Measurements from ENCODE around the gene ZNF804A. TPM values are rescaled to one million over a fixed set of nuclear protein-coding genes. Genes with fewer than 3 reads are reported as not detected.
"Not testable (repeated sequence)": the region's sequence is repeated elsewhere in the genome, so short reads cannot be mapped to it uniquely, and the experiment has no call there.

The ZNF804A gene
- total RNA-seq, 1 experiment from 2014 or later, result 3.4 TPM

DNA sequence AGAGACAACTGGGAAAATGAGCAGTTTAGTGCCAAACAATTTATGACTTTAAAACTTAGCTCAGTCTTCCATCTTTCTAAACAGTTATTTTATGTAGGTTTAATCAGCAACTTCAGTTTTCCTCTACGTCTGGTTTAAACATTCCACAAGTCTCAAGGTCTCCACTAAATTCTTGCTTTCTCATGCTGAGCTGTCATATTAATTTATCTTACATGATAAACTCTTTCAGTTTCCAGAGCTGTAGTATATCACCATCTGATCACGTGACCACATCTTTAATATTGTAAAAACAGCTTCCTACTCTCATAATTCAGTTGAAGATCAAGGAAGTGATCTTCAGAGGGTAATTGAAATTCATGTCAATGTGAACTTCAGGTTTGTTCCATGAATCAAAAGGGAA lies 158.6 kb downstream of the ZNF804A start:
- peak; percentile 4 for DNase-seq (ENCODE audit: low spot score)
- POLR2A ChIA-PET (ENCODE audit: low non-redundant PET), result no interaction called here
- Histone ChIP-seq H3K4me1 (ENCODE audit: insufficient read depth, low read length, poor library complexity, severe bottlenecking) (peaks cover 5% of the 10 kb centered on the region), H3K36me3 (ENCODE audit: insufficient read depth, low read length, poor library complexity, severe bottlenecking) (no peaks in the 10 kb centered on the region), H3K27ac (ENCODE audit: low read depth, low read length, poor library complexity, severe bottlenecking) (no peak overlapping the region), H3K27me3 (replicated peaks; ENCODE audit: insufficient read depth, low read depth, low read length, poor library complexity) (no peaks in the 10 kb centered on the region), H3K4me3 (ENCODE audit: low read depth, low read length, poor library complexity, severe bottlenecking) (no peak overlapping the region), H3K9me3 (ENCODE audit: low read depth, low read length, poor library complexity, severe bottlenecking) (no peaks in the 10 kb centered on the region)
- no peak for TF ChIP-seq EZH2 (IDR thresholded peaks at IDR 0.05; ENCODE audit: borderline replicate concordance, low read depth, low read length, poor library complexity, severe bottlenecking)
- TF ChIP-seq, protein P1, sequence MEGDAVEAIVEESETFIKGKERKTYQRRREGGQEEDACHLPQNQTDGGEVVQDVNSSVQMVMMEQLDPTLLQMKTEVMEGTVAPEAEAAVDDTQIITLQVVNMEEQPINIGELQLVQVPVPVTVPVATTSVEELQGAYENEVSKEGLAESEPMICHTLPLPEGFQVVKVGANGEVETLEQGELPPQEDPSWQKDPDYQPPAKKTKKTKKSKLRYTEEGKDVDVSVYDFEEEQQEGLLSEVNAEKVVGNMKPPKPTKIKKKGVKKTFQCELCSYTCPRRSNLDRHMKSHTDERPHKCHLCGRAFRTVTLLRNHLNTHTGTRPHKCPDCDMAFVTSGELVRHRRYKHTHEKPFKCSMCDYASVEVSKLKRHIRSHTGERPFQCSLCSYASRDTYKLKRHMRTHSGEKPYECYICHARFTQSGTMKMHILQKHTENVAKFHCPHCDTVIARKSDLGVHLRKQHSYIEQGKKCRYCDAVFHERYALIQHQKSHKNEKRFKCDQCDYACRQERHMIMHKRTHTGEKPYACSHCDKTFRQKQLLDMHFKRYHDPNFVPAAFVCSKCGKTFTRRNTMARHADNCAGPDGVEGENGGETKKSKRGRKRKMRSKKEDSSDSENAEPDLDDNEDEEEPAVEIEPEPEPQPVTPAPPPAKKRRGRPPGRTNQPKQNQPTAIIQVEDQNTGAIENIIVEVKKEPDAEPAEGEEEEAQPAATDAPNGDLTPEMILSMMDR (conservative IDR thresholded peaks at IDR 0.05; ENCODE audit: low read depth, low read length), result no peak
- no TSS peak for BruUV-seq (replicated peaks)
- intact Hi-C loops (cut with micrococcal nuclease; ENCODE audit: unreplicated experiment), result no loop called here
- CTCF ChIA-PET, result no interaction called here

DNA sequence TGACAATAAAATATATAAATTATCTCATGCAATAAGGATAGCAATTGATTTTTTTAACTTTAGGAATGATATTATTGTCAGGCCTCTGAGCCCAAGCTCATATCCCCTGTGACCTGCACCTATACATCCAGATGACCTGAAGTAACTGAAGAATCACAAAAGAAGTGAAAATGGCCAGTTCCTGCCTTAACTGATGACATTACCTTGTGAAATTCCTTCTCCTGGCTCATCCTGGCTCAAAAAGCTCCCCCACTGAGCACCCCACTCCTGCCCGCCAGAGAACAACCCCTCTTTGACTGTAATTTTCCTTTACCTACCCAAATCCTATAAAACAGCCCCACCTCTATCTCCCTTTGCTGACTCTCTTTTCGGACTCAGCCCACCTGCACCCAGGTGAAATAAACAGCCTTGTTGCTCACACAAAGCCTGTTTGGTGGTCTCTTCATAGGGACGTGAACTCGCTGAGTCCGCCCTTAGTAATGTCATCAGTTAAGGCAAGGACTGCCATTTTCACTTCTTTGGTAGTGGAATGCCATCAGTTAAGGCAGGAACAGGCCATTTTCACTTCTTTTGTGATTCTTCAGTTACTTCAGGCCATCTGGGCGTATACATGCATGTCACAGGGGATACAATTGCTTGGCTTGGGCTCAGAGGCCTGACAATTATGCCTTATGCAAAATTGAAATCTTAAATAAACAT lies 161.4 kb downstream of the ZNF804A start:
- H3K9me3 ChIP-seq (ENCODE audit: low read depth, low read length, poor library complexity, severe bottlenecking); H3K36me3 ChIP-seq (ENCODE audit: insufficient read depth, low read length, poor library complexity, severe bottlenecking); H3K4me1 ChIP-seq (ENCODE audit: insufficient read depth, low read length, poor library complexity, severe bottlenecking); H3K27ac ChIP-seq (ENCODE audit: low read depth, low read length, poor library complexity, severe bottlenecking); H3K27me3 ChIP-seq (replicated peaks; ENCODE audit: insufficient read depth, low read depth, low read length, poor library complexity); H3K4me3 ChIP-seq (ENCODE audit: low read depth, low read length, poor library complexity, severe bottlenecking); BruUV-seq (replicated peaks); POLR2A ChIA-PET (ENCODE audit: low non-redundant PET); DNase-seq (ENCODE audit: low spot score); CTCF ChIA-PET: not testable (repeated sequence)
- intact Hi-C loops (cut with micrococcal nuclease; ENCODE audit: unreplicated experiment), result loop anchor here (10.0 kb wide), 1 partner anchor 145 kb away; no protein-coding TSS in a partner anchor

DNA sequence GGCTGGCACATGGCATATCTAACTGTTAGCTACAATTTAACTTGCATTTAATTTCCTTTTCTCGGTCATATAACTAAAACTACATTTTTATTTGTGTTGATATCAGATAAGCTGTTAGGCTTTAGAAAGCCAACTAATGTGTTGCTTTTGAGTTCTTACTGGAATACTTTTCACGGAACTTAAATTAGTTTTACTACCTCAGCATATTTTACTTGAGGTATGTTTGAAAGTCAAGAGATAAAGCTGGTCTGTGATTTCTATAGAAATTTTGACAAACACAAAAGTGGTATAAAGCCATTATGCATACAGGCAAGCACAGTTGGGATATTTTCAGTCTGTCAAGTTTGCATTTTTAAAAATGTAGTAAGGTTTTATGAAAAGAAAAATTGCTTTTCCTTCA lies 162.6 kb downstream of the ZNF804A start:
- Histone ChIP-seq H3K4me1 (ENCODE audit: insufficient read depth, low read length, poor library complexity, severe bottlenecking) (peaks cover 16% of the 10 kb centered on the region), H3K27ac (ENCODE audit: low read depth, low read length, poor library complexity, severe bottlenecking) (no peak overlapping the region), H3K27me3 (replicated peaks; ENCODE audit: insufficient read depth, low read depth, low read length, poor library complexity) (no peaks in the 10 kb centered on the region), H3K9me3 (ENCODE audit: low read depth, low read length, poor library complexity, severe bottlenecking) (no peaks in the 10 kb centered on the region), H3K36me3 (ENCODE audit: insufficient read depth, low read length, poor library complexity, severe bottlenecking) (no peaks in the 10 kb centered on the region), H3K4me3 (ENCODE audit: low read depth, low read length, poor library complexity, severe bottlenecking) (no peak overlapping the region)
- no TSS peak for BruUV-seq (replicated peaks)
- CTCF ChIA-PET, result no interaction called here
- POLR2A ChIA-PET (ENCODE audit: low non-redundant PET), result no interaction called here
- TF ChIP-seq, protein P1 (conservative IDR thresholded peaks at IDR 0.05; ENCODE audit: low read depth, low read length), result no peak
- TF ChIP-seq EZH2 (IDR thresholded peaks at IDR 0.05; ENCODE audit: borderline replicate concordance, low read depth, low read length, poor library complexity, severe bottlenecking), result no peak
- DNase-seq (ENCODE audit: low spot score), result no peak
- intact Hi-C loops (cut with micrococcal nuclease; ENCODE audit: unreplicated experiment), result loop anchor here (10.0 kb wide), 1 partner anchor 146 kb away; no protein-coding TSS in a partner anchor
